Parathyroid adenoma (tissue), 2 donors: Measurements from ENCODE around the gene VANGL2.
A peak's percentile ranks its signal among the peaks of the same experiment; 100 is the strongest.

ENCODE experiments used
- H2AFZ ChIP-seq: fragments of 300-600 bp; sonication (generic); one replicate; pipeline ENCODE4 v1.7.0; 2017; ENCODE audit warnings: antibody characterized with exemption, mild to moderate bottlenecking
- H3K27ac ChIP-seq: fragments of 300-600 bp; sonication (generic); one replicate; pipeline ENCODE4 v1.7.0; 2017
- H3K27me3 ChIP-seq: fragments of 300-600 bp; sonication (generic); one replicate; pipeline ENCODE4 v1.7.0; 2017; ENCODE audit warnings: low read length; ENCODE audit not compliant: control insufficient read depth, insufficient read depth
- H3K36me3 ChIP-seq: fragments of 300-600 bp; sonication (generic); one replicate; pipeline ENCODE4 v1.7.0; 2017; ENCODE audit warnings: low read length; ENCODE audit not compliant: control insufficient read depth, insufficient read depth
- H3K4me1 ChIP-seq: fragments of 300-600 bp; sonication (generic); one replicate; pipeline ENCODE4 v1.7.0; 2017; ENCODE audit warnings: control low read depth
- H3K4me2 ChIP-seq: fragments of 300-600 bp; sonication (generic); one replicate; pipeline ENCODE4 v1.7.0; 2017; ENCODE audit warnings: low read length
- H3K4me3 ChIP-seq: fragments of 300-600 bp; sonication (generic); one replicate; pipeline ENCODE4 v1.7.0; 2017; ENCODE audit warnings: low read depth, low read length
- H3K79me2 ChIP-seq: fragments of 300-600 bp; sonication (generic); one replicate; pipeline ENCODE4 v1.7.0; 2017; ENCODE audit warnings: control low read depth
- H3K9ac ChIP-seq: fragments of 300-600 bp; sonication (generic); one replicate; pipeline ENCODE4 v1.7.0; 2017; ENCODE audit warnings: mild to moderate bottlenecking
- H3K9me3 ChIP-seq: fragments of 300-600 bp; sonication (generic); one replicate; pipeline ENCODE4 v1.7.0; 2017; ENCODE audit warnings: low read length; ENCODE audit not compliant: control insufficient read depth
- CTCF ChIP-seq: fragments of 300-600 bp; sonication (generic); IDR thresholded peaks from one replicate; pipeline ENCODE4 v1.7.0; 2017; ENCODE audit warnings: antibody characterized with exemption, mild to moderate bottlenecking
- donor health status: primary hyperparathyroidism.

VANGL2 gene

GRCh38 chr1:160428053-160428452 is 27.7 kb downstream of the VANGL2 start:
- Histone ChIP-seq H2AFZ (no peak overlapping the region), H3K79me2 (no peaks in the 10 kb centered on the region), H3K27me3 (no peaks in the 10 kb centered on the region), H3K9me3 (no peaks in the 10 kb centered on the region), H3K27ac (no peak overlapping the region), H3K4me1 (no peaks in the 10 kb centered on the region), H3K4me3 (no peak overlapping the region), H3K9ac (no peak overlapping the region), H3K36me3 (no peaks in the 10 kb centered on the region), H3K4me2 (no peak overlapping the region)
- TF ChIP-seq CTCF = no peak

GRCh38 chr1:160428655-160429054 is 28.3 kb downstream of the VANGL2 start:
- H3K9me3 ChIP-seq = no peaks in the 10 kb centered on the region
- no peak overlapping the region for H3K9ac ChIP-seq
- no peak overlapping the region for H3K4me2 ChIP-seq
- H3K4me3 ChIP-seq = no peak overlapping the region
- H3K4me1 ChIP-seq = no peaks in the 10 kb centered on the region
- no peak overlapping the region for H3K27ac ChIP-seq
- H3K36me3 ChIP-seq = no peaks in the 10 kb centered on the region
- no peaks in the 10 kb centered on the region for H3K79me2 ChIP-seq
- no peak overlapping the region for H2AFZ ChIP-seq
- peak; percentile 20 for TF ChIP-seq CTCF
- H3K27me3 ChIP-seq = no peaks in the 10 kb centered on the region

GRCh38 chr1:160429125-160429561 is 28.8 kb downstream of the VANGL2 start:
- H2AFZ ChIP-seq = no peak overlapping the region
- no peaks in the 10 kb centered on the region for H3K79me2 ChIP-seq
- H3K4me2 ChIP-seq = no peak overlapping the region
- no peak overlapping the region for H3K27ac ChIP-seq
- H3K36me3 ChIP-seq = no peaks in the 10 kb centered on the region
- no peaks in the 10 kb centered on the region for H3K9me3 ChIP-seq
- no peak for TF ChIP-seq CTCF
- no peak overlapping the region for H3K4me3 ChIP-seq
- H3K4me1 ChIP-seq = no peaks in the 10 kb centered on the region
- no peaks in the 10 kb centered on the region for H3K27me3 ChIP-seq
- no peak overlapping the region for H3K9ac ChIP-seq

- Histone ChIP-seq H3K79me2 (no peaks in the 10 kb centered on the region), H3K9me3 (no peaks in the 10 kb centered on the region), H3K4me1 (no peaks in the 10 kb centered on the region), H3K4me3 (no peak overlapping the region), H2AFZ (no peak overlapping the region), H3K9ac (no peak overlapping the region), H3K27ac (no peak overlapping the region), H3K4me2 (no peak overlapping the region), H3K27me3 (no peaks in the 10 kb centered on the region), H3K36me3 (no peaks in the 10 kb centered on the region)
- TF ChIP-seq CTCF = no peak
Measured at GRCh38 chr1:160429702-160430535, 29.6 kb downstream of the VANGL2 start.

GRCh38 chr1:160431006-160431405 is 30.6 kb downstream of the VANGL2 start:
- Histone ChIP-seq H3K27ac (no peak overlapping the region), H3K27me3 (no peaks in the 10 kb centered on the region), H2AFZ (no peak overlapping the region), H3K9ac (no peak overlapping the region), H3K9me3 (no peaks in the 10 kb centered on the region), H3K4me1 (no peaks in the 10 kb centered on the region), H3K4me2 (no peak overlapping the region), H3K4me3 (no peak overlapping the region), H3K36me3 (no peaks in the 10 kb centered on the region), H3K79me2 (no peaks in the 10 kb centered on the region)
- TF ChIP-seq CTCF = no peak
